GM12864 (cell line): ENCODE measurements around the gene TNFRSF14.
"Not testable (repeated sequence)": the region's sequence is repeated elsewhere in the genome, so short reads cannot be mapped to it uniquely, and the experiment has no call there.

Source experiments
- DNase-seq: peaks from one replicate; pipeline ENCODE4 v3.0.0-alpha.2; 2011; ENCODE audit warnings: low read depth
- H3K4me3 ChIP-seq: 2 replicates; pipeline ENCODE4 v1.5.1; 2011; ENCODE audit warnings: mild to moderate bottlenecking, low read depth, low read length, control low read depth
- TF ChIP-seq, protein P1 (sequence below): IDR thresholded peaks from 2 replicates; pipeline ENCODE4 v1.5.1; 2011; ENCODE audit warnings: low read depth, mild to moderate bottlenecking, moderate library complexity, low read length, control low read depth, inconsistent platforms; ENCODE audit errors: missing control alignments

TNFRSF14 gene

DNA sequence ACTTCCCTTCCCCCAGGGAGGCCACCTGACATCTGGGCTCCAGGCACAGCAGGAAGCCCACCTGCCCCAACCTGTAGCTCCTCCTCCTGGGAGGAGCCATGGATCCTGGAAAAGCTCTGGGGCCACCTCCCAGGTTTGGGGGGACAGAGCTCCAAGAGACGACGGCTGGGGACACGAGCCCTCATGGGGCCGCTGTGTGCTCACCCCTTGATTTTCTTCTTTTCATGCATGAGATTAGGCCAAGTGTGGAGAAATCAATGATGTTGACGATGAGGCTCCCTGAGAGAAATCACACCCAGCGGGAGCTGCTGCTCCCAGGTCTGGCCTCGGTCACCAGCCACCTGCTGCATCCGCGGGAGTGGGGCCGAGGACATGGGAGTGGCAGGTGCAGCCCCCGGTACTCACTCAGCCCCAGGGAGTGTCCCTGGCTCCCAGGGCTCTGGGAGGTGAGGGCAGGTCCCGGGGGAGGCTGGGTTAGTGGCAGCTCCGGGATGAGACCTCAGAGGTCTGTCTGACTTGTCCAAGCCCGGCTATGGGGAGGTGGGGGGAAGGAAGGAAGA lies 8.7 kb downstream of the TNFRSF14 start:
- no peak overlapping the region for H3K4me3 ChIP-seq
- no peak for DNase-seq
- TF ChIP-seq, protein P1, sequence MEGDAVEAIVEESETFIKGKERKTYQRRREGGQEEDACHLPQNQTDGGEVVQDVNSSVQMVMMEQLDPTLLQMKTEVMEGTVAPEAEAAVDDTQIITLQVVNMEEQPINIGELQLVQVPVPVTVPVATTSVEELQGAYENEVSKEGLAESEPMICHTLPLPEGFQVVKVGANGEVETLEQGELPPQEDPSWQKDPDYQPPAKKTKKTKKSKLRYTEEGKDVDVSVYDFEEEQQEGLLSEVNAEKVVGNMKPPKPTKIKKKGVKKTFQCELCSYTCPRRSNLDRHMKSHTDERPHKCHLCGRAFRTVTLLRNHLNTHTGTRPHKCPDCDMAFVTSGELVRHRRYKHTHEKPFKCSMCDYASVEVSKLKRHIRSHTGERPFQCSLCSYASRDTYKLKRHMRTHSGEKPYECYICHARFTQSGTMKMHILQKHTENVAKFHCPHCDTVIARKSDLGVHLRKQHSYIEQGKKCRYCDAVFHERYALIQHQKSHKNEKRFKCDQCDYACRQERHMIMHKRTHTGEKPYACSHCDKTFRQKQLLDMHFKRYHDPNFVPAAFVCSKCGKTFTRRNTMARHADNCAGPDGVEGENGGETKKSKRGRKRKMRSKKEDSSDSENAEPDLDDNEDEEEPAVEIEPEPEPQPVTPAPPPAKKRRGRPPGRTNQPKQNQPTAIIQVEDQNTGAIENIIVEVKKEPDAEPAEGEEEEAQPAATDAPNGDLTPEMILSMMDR, result no peak

DNA sequence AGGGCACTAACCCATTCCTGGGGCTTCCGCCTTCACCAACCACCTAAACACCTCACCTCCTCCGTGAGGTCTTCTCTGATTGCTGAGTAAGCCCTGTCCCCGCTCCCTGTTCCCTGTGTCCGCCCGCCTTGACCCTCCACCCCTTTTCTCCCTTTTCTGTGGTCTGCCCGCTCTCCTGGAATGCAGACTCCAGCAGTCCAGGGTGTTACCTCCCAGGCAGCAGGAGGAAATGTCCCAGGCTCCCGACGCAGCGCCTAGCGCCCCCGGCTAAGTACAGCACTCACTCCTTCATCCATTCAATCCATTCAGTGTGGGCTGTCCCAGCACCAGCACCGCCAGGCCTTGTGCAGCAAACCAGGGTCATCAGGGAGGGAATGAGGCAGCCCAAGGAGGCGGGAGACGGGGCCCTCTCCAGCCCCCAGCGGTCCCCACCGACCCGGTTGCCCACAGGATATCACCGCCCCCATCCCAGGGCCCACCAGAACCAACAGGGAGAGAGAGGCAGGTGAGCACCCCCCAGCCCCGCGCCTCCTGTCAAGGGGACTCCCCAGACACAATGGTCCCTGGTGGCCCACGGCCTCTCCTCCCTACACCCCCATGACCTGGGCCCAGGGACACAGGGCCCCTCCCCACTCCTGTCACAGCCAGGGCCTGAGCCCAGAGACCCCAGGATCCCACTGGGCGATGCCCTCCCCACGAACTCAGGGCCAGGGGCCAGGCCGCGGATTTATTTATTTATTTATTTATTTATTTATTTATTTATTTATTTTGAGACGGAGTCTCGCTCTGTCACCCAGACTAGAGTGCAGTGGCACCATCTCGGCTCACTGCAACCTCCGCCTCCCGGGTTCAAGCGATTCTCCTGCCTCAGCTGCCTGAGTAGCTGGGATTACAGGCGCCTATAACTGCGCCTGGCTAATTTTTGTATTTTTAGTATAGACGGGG lies 10.2 kb downstream of the TNFRSF14 start:
- TF ChIP-seq, protein P1, result no peak
- DNase-seq, result no peak
- H3K4me3 ChIP-seq, result no peak overlapping the region

DNA sequence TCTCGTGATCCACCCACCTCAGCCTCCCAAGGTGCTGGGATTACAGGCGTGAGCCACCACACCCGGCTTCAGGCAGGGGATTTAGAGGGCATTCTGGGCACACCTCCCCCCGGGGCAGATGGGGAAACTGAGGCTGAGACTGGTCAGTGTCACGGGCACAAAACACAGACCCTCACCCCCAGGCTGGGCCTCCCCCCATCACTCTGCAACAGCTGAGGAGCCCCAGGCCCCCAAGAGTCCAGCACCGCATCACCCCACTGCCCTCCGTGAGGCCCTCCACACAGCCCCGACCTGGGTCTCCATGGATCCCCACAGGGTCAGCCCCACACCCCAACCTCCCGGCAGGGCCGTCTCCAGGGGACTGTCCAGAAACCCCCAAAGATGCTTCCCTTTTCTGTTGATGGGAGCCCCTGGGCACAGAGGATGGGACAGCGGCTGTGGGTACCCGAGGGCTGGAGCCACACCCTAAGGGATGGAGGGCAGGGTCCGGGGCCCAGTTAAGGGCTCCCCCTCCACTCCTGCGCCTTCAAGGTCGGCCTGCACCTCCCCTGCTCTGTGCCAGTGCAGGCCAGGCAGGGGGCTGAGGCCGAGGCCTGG lies 11.0 kb downstream of the TNFRSF14 start:
- TF ChIP-seq, protein P1, result no peak
- no peak for DNase-seq
- no peak overlapping the region for H3K4me3 ChIP-seq

DNA sequence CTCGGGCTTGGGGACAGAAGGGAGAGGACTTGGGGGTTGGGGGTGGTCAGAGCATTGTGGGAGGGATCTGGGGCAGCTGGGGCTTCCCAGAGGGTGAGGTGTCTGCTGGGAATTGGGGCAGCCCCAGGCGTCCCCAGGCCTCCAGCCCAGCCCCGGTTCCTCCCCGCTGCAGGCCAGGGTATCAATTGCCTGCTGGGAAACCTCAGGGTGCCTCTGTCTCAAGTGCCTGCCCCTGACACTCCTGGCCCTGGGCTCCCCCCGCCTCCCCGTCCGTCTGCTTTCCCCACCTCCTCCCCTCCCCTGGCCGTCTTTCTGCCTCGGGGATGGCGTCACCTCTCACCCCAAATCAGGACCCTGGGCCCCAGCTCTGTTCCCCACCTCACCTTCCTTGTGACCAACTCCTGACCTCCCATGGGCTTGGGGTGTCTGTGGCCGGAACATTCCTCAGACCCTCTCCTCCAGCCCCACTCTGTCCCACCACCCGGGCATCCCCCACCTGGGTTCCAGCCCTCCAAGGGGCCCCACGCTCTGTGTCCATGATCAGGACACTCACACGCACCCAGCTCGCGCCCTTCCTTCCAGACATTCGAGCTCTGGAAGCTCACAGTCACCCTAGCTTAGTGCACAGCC lies 12.1 kb downstream of the TNFRSF14 start:
- DNase-seq, H3K4me3 ChIP-seq: not testable (repeated sequence)

DNA sequence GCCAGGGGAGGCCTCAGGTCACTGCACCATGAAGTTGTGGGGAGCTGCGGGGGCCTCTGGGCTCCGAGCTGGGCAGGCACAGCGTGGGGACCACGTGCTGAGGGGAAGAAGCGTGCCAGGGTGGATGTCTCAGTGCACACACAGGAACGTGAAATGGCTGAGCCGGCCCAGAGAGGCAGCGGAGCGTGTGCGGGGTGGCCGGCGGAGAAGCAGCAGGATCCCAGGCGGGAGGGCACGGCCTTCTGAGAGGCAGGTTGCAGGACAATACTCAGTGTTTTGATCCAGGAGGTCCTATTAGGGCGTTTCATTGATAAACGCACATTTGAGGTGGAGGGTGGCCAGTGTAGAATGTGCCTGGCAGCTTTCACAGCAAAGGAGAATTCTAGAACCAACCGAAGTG lies 12.9 kb downstream of the TNFRSF14 start:
- H3K4me3 ChIP-seq, result no peak overlapping the region
- TF ChIP-seq, protein P1, result no peak
- DNase-seq, result no peak

DNA sequence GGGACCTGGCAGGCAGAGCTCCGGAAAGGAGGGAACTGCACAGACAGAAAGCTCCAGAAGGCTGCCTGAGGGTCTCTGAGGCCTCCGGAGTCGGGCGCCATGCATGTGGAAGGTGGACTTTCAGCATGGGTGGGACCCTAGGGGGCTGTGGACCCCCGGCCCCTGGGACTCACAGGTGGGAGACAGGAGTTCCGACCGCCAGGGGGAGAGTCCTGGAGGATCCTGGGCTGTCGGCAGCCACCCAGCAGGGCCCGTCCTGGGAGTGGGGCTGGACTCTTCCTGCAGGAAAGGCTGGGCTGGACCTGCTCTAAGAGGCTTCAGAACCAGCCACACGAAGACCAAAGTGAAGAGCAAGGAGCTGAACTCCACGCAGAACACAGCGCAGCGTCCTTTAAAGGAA lies 13.5 kb downstream of the TNFRSF14 start:
- not testable (repeated sequence) for H3K4me3 ChIP-seq, DNase-seq

DNA sequence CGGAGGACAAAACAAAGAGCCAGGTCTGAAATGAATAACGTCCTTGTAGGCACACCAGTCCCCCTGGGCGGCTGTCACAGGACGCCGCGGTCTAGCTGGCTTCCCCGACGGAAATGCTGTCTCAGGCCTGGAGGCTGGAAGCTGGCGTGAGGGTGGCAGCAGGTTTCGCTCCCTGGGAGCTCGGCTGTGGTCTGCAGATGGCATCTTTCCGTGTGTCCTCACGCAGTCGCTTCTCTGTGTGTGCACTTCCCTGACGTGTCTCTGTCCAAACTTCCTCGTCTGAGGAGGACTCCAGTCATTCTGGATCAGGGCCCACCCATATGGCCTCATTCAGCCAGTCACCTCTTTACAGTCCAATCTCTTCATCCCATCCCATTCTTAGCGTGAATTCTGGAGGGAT lies 14.2 kb downstream of the TNFRSF14 start:
- no peak for DNase-seq
- H3K4me3 ChIP-seq, result no peak overlapping the region
- TF ChIP-seq, protein P1, result no peak
